Lung (tissue), 4 donors: Measurements from ENCODE around the gene NAV1. TPM values are rescaled to one million over a fixed set of nuclear protein-coding genes. Genes with fewer than 3 reads are reported as not detected.

ENCODE experiments used
- polyA plus RNA-seq, 2 donors: library from polyadenylated mRNA; stranded (reverse); fragments of 200-250 nt; gene quantifications; one replicate each; pipeline ENCODE4 v1.2.1, GENCODE V29; 2013
- total RNA-seq, 2 donors: library from RNA; depleted of rRNA in 1 of 2; stranded (reverse); fragments of >200 nt in 1 of 2; gene quantifications; one replicate each; pipeline ENCODE4 v1.2.1, GENCODE V29; 2014 to 2021
- donor health status: Bipolar disorder and iron deficiency.
- donor health status: healthy.
- donor health status: DM: yes; HTN: yes; CAD: no.

Gene NAV1
- total and polyA plus RNA-seq, 4 donors = 6.5 to 38.6 (median 17.9) TPM

Other genes starting within 250 kb of the NAV1 start
- 1 to 10 TPM; 2.0 to 6.8 TPM for gene TNNT2, start 161.4 kb upstream of the NAV1 start, total RNA-seq
- 10 to 100 TPM in 1 of 2 donors, 1 to 10 TPM in 1; 4.0 to 10.4 TPM for gene TNNT2, start 161.4 kb upstream of the NAV1 start, polyA plus RNA-seq
- gene LAD1, start 139.8 kb upstream of the NAV1 start, total RNA-seq = 10 to 100 TPM; 17.8 to 37.8 TPM
- 10 to 100 TPM; 39.6 to 63.8 TPM for gene LAD1, start 139.8 kb upstream of the NAV1 start, polyA plus RNA-seq
- under 1 TPM; 0.06 to 0.88 TPM for gene TNNI1, start 117.4 kb upstream of the NAV1 start, total RNA-seq
- gene TNNI1, start 117.4 kb upstream of the NAV1 start, polyA plus RNA-seq = under 1 TPM; 0.11 to 0.63 TPM
- 10 to 100 TPM; 12.8 to 73.2 TPM for gene PHLDA3, start 69.9 kb upstream of the NAV1 start, total RNA-seq
- gene PHLDA3, start 69.9 kb upstream of the NAV1 start, polyA plus RNA-seq = 10 to 100 TPM; 25.9 to 51.8 TPM
- gene CSRP1, start 32.0 kb upstream of the NAV1 start, total RNA-seq = 100 to 1,000 TPM; 223 to 278 TPM
- 100 to 1,000 TPM; 143 to 230 TPM for gene CSRP1, start 32.0 kb upstream of the NAV1 start, polyA plus RNA-seq